HepG2 (cell line): Measurements from ENCODE around the gene SSC4D. TPM values are rescaled to one million over a fixed set of nuclear protein-coding genes. Genes with fewer than 3 reads are reported as not detected.

Experiments used
- BHLHE40 ChIP-seq: IDR thresholded peaks from 2 replicates; pipeline ENCODE4 v1.6.1; 2011; ENCODE audit warnings: low read length, improper control_type of control experiment
- E2F5 ChIP-seq: sonication (generic); formaldehyde crosslinking; conservative IDR thresholded peaks from 2 replicates; pipeline ENCODE4 v1.4.0; 2020; ENCODE audit warnings: missing genetic modification reagents
- IRX3 ChIP-seq: sonication (generic); formaldehyde crosslinking; IDR thresholded peaks from 2 replicates; pipeline ENCODE4 v1.8.1; 2023; ENCODE audit warnings: mild to moderate bottlenecking, low read depth, missing genetic modification reagents, borderline replicate concordance
- SETDB1 ChIP-seq: sonication (generic); formaldehyde crosslinking; IDR thresholded peaks from 2 replicates; pipeline ENCODE4 v1.5.1; 2020; ENCODE audit warnings: missing genetic modification reagents, mild to moderate bottlenecking, borderline replicate concordance
- SP2 ChIP-seq: sonication (generic); formaldehyde crosslinking; IDR thresholded peaks from 2 replicates; pipeline ENCODE4 v1.5.1; 2020; ENCODE audit warnings: mild to moderate bottlenecking, missing genetic modification reagents
- TCF7L2 ChIP-seq: IDR thresholded peaks from 2 replicates; pipeline ENCODE4 v1.6.1; 2011; ENCODE audit warnings: mild to moderate bottlenecking, low read depth, low read length, moderate library complexity
- TFE3 ChIP-seq: IDR thresholded peaks from 2 replicates; pipeline ENCODE4 v1.6.1; 2016
- ZNF3 ChIP-seq: IDR thresholded peaks from 2 replicates; pipeline ENCODE4 v1.7.0; 2017; ENCODE audit warnings: inconsistent platforms
- ZNF350 ChIP-seq: sonication (generic); formaldehyde crosslinking; IDR thresholded peaks from 2 replicates; pipeline ENCODE4 v1.4.0; 2020; ENCODE audit warnings: mild to moderate bottlenecking, low read depth, missing genetic modification reagents, borderline replicate concordance
- ZNF446 ChIP-seq: sonication (generic); formaldehyde crosslinking; IDR thresholded peaks from 2 replicates; pipeline ENCODE4 v1.5.0; 2020; ENCODE audit warnings: mild to moderate bottlenecking, missing genetic modification reagents
- ZNF567 ChIP-seq: sonication (generic); formaldehyde crosslinking; IDR thresholded peaks from 2 replicates; pipeline ENCODE4 v1.8.1; 2023; ENCODE audit warnings: mild to moderate bottlenecking, missing genetic modification reagents, borderline replicate concordance
- ZNF678 ChIP-seq: sonication (generic); formaldehyde crosslinking; IDR thresholded peaks from 2 replicates; pipeline ENCODE4 v1.4.0; 2020; ENCODE audit warnings: mild to moderate bottlenecking, missing genetic modification reagents
- polyA plus RNA-seq, 8 experiments: library from polyadenylated mRNA; depleted of rRNA in 3 of 8; stranded (reverse) in 7 of 8; unstranded in 1 of 8; fragments of >200 nt; fragmentation: Illumina TruSeq in 4 of 8; extraction: Trizol in 4 of 8; gene quantifications; 2 replicates each; pipeline versions ENCODE4 v1.2.1 to v1.2.3, GENCODE V29; 2011 to 2016; ENCODE audit warnings: low read depth in 4 of 8, missing spikeins in 1 of 8, mixed read lengths in 1 of 8; ENCODE audit not compliant: insufficient read depth in 1 of 8
- total RNA-seq, 5 experiments: library from RNA; depleted of rRNA; stranded (reverse); fragments of >200 nt; fragmentation: Illumina TruSeq; extraction: Trizol; gene quantifications; 2 replicates each; pipeline ENCODE4 v1.2.3, GENCODE V29; 2016; ENCODE audit warnings: low read depth in 1 of 5

SSC4D gene
- total and polyA plus RNA-seq, 2 of the 13 experiments (the other 11 are each of a cell fraction or from before 2014, with no cell fraction given): 33.3 to 63.8 TPM

GRCh38 chr7:76393116-76394031 lies 16.1 kb downstream of the SSC4D start (continued):
- TF ChIP-seq E2F5 (CRISPR knock-in tag): no peak
- TF ChIP-seq SP2 (CRISPR knock-in tag): peak; percentile 38; the same call in 1 of the 2 replicates
- TF ChIP-seq ZNF446 (CRISPR knock-in tag): peak; percentile 94; the same call in 1 of the 2 replicates
- no peak for TF ChIP-seq ZNF3 (CRISPR knock-in tag)
- TF ChIP-seq TCF7L2: no peak
- peak; percentile 90 for TF ChIP-seq IRX3
- 0 out of 2 replicates have a peak, but pooled peaks have one; percentile 45 for TF ChIP-seq TFE3
- no peak for TF ChIP-seq ZNF350 (CRISPR knock-in tag)
- TF ChIP-seq BHLHE40: peak; percentile 28; the same call in 1 of the 2 replicates
- peak; percentile 98; the same call in 1 of the 2 replicates for TF ChIP-seq ZNF567 (CRISPR knock-in tag)
- TF ChIP-seq SETDB1 (CRISPR knock-in tag): no peak
- 0 out of 2 replicates have a peak, but pooled peaks have one; percentile 65 for TF ChIP-seq ZNF678
